Breast epithelium (tissue), 4 donors: Measurements from ENCODE around the gene CLIC3. TPM values are rescaled to one million over a fixed set of nuclear protein-coding genes. Genes with fewer than 3 reads are reported as not detected.

Experiments used
- DNase-seq, 2 donors: peaks; one replicate each; pipeline ENCODE4 v3.0.0-alpha.2; 2019; ENCODE audit warnings: low spot score in 2 of 2
- H3K27ac ChIP-seq, 2 donors: fragments of 200-600 bp; sonication (generic) in 1 of 2; one replicate each; pipeline ENCODE4 v1.5.1; 2016 to 2019; ENCODE audit warnings: mild to moderate bottlenecking in 1 of 2
- H3K27me3 ChIP-seq, 2 donors: fragments of 200-600 bp; sonication (generic) in 1 of 2; one replicate each; pipeline versions ENCODE4 v1.5.1 to v1.6.0; 2017 to 2019; ENCODE audit warnings: control low read depth in 1 of 2, mild to moderate bottlenecking in 1 of 2
- H3K36me3 ChIP-seq: fragments of 200-600 bp; one replicate; pipeline ENCODE4 v1.5.1; 2019
- H3K4me1 ChIP-seq, 2 donors: fragments of 200-600 bp; sonication (generic); one replicate each; pipeline ENCODE4 v1.5.1; 2016 to 2019; ENCODE audit warnings: control low read depth in 1 of 2
- H3K4me3 ChIP-seq, 3 donors: fragments of 200-600 bp; sonication (generic); 1 replicate in 2 of 3; 2 replicates in 1 of 3; pipeline ENCODE4 v1.5.1; 2016 to 2019; ENCODE audit warnings: mild to moderate bottlenecking in 3 of 3, moderate library complexity in 2 of 3
- H3K9me3 ChIP-seq, 2 donors: fragments of 200-600 bp; sonication (generic) in 1 of 2; one replicate each; pipeline ENCODE4 v1.5.1; 2016 to 2019; ENCODE audit warnings: control low read depth in 1 of 2
- CTCF ChIP-seq, 3 donors: fragments of 450-650 bp; IDR thresholded peaks; one replicate each; pipeline ENCODE4 v1.5.1; 2016 to 2017; ENCODE audit warnings: antibody characterized with exemption in 3 of 3, mild to moderate bottlenecking in 3 of 3, moderate library complexity in 3 of 3
- POLR2A ChIP-seq: fragments of 450-650 bp; IDR thresholded peaks from one replicate; pipeline ENCODE4 v1.6.1; 2016; ENCODE audit warnings: antibody characterized with exemption, mild to moderate bottlenecking, moderate library complexity
- POLR2AphosphoS5 ChIP-seq, 3 donors: sonication (generic); formaldehyde crosslinking; IDR thresholded peaks; one replicate each; pipeline ENCODE4 v1.6.1; 2017; ENCODE audit warnings: antibody characterized with exemption in 3 of 3
- intact Hi-C: fragments of 100-400 bp; cut with DNase I; formaldehyde crosslinking; loops from one replicate; pipeline ENCODE4 v1.15.1; 2023; ENCODE audit warnings: low total_unique reads
- total RNA-seq, 3 donors: library from RNA; depleted of rRNA; stranded (reverse); fragments of >200 nt; gene quantifications; one replicate each; pipeline ENCODE4 v1.1.0, GENCODE V29; 2016

CLIC3 gene
- total RNA-seq, 3 donors from 2014 or later = 0.32 to 3.5 TPM; not detected in 1

DNA sequence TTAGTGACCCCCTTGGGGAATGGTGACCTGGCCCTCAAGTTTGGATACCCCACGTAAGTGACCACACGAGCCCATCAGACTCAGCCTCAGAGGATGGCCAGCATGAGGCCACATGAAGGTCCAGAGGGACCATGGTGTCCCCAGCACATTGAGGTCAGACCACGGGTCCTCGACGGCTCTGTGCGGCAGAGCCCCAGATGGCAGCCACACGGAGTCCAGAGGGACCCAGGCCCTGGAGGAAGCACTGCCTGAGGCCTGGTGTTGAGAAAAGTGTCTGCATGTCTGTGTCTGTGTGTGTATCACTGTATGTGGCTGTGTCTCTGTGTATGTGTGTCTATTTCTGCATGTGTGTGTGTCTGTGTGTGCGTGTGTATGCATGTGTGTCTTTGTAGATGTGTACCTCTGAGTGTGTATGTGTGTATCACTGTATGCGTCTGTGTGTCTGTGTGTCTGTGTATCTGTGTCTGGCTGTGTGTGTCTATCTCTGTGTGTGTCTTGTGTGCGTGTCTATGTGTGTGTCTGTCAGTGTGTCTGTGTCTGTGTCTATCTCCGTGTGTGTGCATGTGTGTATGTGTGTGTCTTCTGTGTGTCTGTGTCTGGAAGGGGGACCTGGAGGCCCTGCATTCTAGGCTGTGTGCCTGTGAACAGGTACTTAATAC is 12.6 kb downstream of the CLIC3 start:
- Histone ChIP-seq H3K27me3 (peaks cover 14 to 31% of the 10 kb centered on the region in 2 donors), H3K4me1 (no peaks in the 10 kb centered on the region), H3K4me3 (no peak overlapping the region), H3K9me3 (no peaks in the 10 kb centered on the region), H3K36me3 (no peaks in the 10 kb centered on the region), H3K27ac (no peak overlapping the region)
- intact Hi-C loops = no loop called here
- TF ChIP-seq POLR2A (no peak), POLR2AphosphoS5 (IDR thresholded peaks at IDR 0.05) (no peak), CTCF (IDR thresholded peaks at IDR 0.05) (no peak)
- no peak for DNase-seq

GRCh38 chr9:136983167-136983566 is 13.2 kb downstream of the CLIC3 start:
- Histone ChIP-seq H3K27me3 (peaks cover 14 to 31% of the 10 kb centered on the region in 2 donors), H3K4me3 (no peak overlapping the region), H3K36me3 (no peaks in the 10 kb centered on the region), H3K4me1 (no peaks in the 10 kb centered on the region), H3K27ac (no peak overlapping the region), H3K9me3 (no peaks in the 10 kb centered on the region)
- DNase-seq = no peak
- intact Hi-C loops = no loop called here
- TF ChIP-seq POLR2A (no peak), CTCF (IDR thresholded peaks at IDR 0.05) (no peak), POLR2AphosphoS5 (IDR thresholded peaks at IDR 0.05) (no peak)

GRCh38 chr9:136982232-136983051 is 13.9 kb downstream of the CLIC3 start, which contains the start of gene LCNL1:
TSS of gene LCNL1 (plus strand) at chr9:136982993. CDS start at chr9:136983587, 594 bp downstream.
- Histone ChIP-seq H3K4me3 (no peak within 1 kb of the TSS), H3K36me3 (no peaks in the 10 kb centered on the region), H3K27ac (no peak within 1 kb of the TSS), H3K27me3 (peaks cover 14 to 31% of the 10 kb centered on the region in 2 donors), H3K9me3 (no peaks in the 10 kb centered on the region), H3K4me1 (no peaks in the 10 kb centered on the region)
- no peak for DNase-seq
- intact Hi-C loops = no loop called here
- no peak for TF ChIP-seq POLR2A
- TF ChIP-seq POLR2AphosphoS5 (IDR thresholded peaks at IDR 0.05) = no peak
- no peak for TF ChIP-seq CTCF (IDR thresholded peaks at IDR 0.05)

- TF ChIP-seq POLR2A = no peak
- TF ChIP-seq CTCF (IDR thresholded peaks at IDR 0.05) = no peak
- TF ChIP-seq POLR2AphosphoS5 (IDR thresholded peaks at IDR 0.05) = no peak
- H3K27me3 ChIP-seq = peaks cover 14 to 31% of the 10 kb centered on the region in 2 donors
- H3K4me1 ChIP-seq = no peaks in the 10 kb centered on the region
Measured at GRCh38 chr9:136981588-136982231, 14.7 kb downstream of the CLIC3 start.

More at GRCh38 chr9:136981588-136982231, 14.7 kb downstream of the CLIC3 start:
- Histone ChIP-seq H3K9me3 (no peaks in the 10 kb centered on the region), H3K27ac (peak overlapping the region in 1 of 2 donors; percentile 9), H3K36me3 (no peaks in the 10 kb centered on the region), H3K4me3 (no peak overlapping the region)
- intact Hi-C loops = no loop called here
- no peak for DNase-seq
